Myocyte (in vitro differentiated cells): ENCODE results near the gene SGMS1. TPM values are rescaled to one million over a fixed set of nuclear protein-coding genes. Genes with fewer than 3 reads are reported as not detected.
"Not testable (repeated sequence)": the region's sequence is repeated elsewhere in the genome, so short reads cannot be mapped to it uniquely, and the experiment has no call there.

Experiments
- DNase-seq: peaks from one replicate; pipeline ENCODE4 v3.0.0-alpha.2; 2012; ENCODE audit warnings: low read depth
- total RNA-seq: library from RNA; depleted of rRNA; stranded (reverse); fragments of >200 nt; gene quantifications from 2 replicates; pipeline ENCODE4 v1.2.3, GENCODE V29; 2014

The SGMS1 gene
- total RNA-seq, 1 donor from 2014 or later, result 44.0 TPM

- DNase-seq, result no peak
These were observed 152.2 kb downstream of the SGMS1 start for GRCh38 chr10:50471583-50471975.

DNA sequence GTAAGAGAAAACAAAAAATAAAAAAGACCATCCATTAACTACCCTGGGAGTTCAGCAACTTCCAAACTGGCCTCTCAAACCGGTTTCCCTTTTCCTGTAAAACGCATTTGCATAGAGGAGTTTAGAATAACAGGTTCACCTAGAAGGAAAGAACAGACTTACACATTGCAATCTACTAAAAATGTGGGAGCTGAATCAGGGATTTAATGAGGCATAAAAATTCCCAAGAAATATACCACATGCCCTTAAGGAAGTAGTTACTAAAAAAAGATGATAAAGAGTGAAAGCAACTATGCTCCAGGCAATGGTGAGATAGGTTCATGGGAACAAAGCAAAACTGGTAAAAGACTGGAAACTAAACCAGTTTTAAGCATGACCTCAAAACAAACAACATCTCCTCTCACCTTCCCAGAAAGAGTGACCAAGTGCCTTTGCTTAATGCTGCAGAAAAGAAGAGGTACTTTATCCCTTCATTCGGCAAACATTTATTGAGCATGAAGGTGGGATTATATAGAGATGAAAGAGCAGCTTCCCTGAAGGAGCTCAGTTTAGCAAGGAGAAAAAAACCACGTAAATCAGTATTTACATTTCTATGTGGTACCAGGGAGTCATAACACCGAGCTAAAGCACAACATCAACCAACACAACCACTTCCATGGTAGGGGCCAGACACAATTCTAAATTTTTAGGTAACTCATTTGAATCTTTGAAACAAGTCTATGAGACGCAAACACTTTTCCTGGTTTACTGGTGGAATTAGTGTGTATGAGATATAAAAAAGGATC, 152.8 kb downstream of the SGMS1 start:
- DNase-seq, result no peak

GRCh38 chr10:50470345-50470744, 153.4 kb downstream of the SGMS1 start:
- DNase-seq, result no peak

DNA sequence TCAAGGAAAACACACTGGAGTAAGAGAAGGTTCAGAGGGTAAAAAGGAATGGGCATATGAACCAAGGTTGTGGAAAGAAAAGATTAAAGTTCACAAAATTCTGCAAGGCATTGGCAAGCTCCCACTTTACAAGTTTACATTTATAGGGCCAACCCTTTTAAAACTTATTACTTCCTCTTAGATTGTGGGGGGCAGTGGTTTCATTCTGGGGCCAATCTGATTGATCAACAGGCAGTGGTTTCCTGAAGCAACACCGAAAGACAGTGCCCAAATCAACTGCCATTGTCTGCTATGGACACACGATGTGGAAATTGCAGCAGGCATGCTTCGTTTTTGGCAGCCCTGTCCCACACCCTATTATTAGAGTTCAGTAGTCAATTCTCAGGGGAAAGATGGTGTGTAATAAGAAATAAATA, 154.0 kb downstream of the SGMS1 start:
- peak; percentile 25 for DNase-seq

GRCh38 chr10:50469288-50469687, 154.5 kb downstream of the SGMS1 start:
- no peak for DNase-seq

- no peak for DNase-seq
These were observed 156.5 kb downstream of the SGMS1 start for GRCh38 chr10:50467209-50467608.

DNA sequence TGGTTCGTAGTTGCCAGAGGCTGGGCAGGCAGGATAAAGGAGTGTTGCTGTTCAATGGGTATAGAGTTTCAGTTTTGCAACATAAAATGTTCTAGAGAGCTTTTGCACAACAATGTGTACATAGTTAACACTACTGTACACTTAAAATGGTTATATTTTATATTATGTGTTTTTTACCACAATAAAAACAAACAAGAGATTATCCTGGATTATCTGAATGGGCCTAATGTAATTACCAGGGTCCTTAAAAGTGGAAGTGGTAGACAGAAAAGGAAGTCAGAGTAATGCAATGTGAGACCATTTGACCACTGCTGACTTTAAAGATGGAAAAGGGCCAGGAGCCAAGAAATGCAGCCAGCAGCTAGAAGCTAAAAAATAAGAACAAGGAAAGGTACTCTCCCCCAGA, 159.7 kb downstream of the SGMS1 start:
- peak; percentile 32 for DNase-seq

GRCh38 chr10:50461834-50462233, 161.9 kb downstream of the SGMS1 start:
- DNase-seq, result no peak

- no peak for DNase-seq
These were observed 162.6 kb downstream of the SGMS1 start for GRCh38 chr10:50461123-50461522.

- no peak for DNase-seq
These were observed 167.0 kb downstream of the SGMS1 start for GRCh38 chr10:50456719-50457118.

DNA sequence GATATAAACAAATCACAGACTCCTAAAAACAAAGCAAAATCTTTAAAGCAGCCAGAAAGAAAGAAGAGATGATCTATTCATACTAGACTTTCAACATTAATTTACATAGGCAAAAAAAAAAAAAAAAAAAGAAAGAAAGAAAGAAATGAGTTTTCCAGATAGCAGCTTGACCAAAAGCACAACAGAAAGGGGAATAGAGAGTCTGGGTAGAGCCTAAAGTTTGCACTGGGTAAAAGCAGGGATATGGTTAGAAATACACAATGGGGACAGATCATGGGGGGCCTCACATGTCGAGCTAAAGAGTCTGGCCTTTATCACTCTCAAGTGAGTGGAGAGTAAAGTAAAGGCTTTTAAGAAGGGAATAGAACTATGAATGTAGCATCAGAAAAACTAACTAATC, 169.8 kb downstream of the SGMS1 start:
- DNase-seq, result no peak

DNA sequence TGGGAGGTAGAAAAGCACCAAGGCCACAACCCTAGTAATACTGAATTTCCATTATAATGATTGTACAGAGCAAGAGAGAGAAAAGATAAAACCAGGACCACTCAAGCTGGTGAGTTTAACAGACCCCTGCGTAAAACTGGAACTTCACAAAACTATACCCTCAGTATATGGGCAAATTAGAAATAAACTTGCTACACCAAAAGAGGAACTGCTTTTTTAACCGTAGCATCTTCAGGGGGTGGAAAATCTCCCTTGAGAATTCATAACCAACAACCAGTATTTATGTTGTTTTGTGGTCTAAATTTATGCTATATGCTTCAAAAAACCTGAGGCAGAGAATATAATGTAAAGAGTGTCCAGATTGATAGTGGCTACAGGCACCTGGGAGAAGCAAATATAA, 171.2 kb downstream of the SGMS1 start:
- no peak for DNase-seq

DNA sequence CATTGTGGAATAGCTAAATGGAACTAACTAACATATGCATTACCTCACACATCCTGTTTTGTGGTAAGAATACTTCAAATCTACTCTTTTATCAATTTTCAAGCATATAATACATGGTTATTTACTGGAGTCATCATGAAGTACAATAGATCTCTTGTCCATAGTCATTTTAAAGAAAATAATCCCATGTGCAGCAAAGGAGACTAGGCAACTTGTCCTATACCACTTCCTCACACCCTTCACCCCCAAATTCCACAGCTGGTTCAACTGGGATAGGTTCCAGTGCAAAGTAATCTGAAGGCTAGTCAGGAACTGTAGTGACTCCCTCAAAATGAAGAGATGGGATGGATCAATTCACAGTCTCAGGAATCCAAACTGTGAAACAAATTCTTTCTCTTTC, 176.1 kb downstream of the SGMS1 start:
- no peak for DNase-seq

DNA sequence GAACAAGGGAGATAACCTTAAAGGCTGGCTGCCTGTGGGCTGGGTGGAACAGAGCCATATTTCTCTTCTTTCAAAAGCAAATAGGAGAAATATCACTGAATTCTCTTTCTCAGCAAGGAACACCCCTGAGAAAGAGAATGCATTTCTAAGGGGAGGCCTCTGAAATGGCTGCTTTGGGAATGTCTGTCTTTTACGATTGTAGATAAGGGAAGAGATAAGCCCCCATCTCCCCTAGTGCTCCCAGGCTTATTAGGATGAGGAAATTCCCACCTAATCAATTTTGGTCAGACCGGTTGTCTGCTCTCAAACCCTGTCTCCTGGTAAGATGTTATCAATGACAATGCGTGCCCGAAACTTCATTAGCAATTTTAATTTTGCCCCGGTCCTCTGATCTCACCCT, 178.0 kb downstream of the SGMS1 start:
- not testable (repeated sequence) for DNase-seq

DNA sequence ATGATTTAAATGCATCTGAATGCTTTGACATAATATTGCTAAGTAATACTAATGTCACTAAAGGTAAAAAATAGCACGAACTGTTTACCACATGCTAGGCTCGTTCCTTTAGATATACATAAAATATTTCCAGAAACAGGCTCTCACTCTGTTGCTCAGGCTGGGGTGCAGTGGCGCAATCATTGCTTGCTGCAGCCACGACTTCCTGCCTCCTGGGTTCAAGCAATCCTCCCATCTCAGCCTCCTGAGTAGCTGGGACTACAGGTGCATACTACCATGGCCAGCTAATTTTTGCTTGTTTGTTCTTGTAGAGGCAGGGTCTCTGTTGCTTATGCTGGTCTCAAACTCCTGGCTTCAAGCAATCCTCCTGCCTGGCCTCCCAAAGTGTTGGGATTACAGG, 183.3 kb downstream of the SGMS1 start:
- DNase-seq, result no peak

DNA sequence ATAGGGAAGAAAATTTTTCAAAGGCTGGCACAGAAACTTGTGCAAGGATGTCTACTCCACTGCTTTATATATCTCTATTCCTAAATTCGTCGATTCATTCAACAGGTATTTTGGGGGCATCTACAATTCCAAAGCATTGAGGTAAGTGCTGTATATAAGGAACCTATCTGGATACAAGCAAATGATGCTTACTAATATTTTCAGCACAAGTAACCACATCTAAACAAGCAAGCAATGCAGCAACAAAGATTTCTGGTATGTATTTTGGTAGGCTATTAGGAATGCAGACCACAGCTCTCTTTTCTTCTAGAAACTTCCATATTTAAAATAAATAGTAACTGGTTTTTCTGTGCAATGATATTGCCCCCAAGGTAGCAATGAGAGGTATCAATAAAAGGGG, 183.9 kb downstream of the SGMS1 start:
- DNase-seq, result no peak

- DNase-seq, result no peak
These were observed 184.6 kb downstream of the SGMS1 start for GRCh38 chr10:50439187-50439586.

DNA sequence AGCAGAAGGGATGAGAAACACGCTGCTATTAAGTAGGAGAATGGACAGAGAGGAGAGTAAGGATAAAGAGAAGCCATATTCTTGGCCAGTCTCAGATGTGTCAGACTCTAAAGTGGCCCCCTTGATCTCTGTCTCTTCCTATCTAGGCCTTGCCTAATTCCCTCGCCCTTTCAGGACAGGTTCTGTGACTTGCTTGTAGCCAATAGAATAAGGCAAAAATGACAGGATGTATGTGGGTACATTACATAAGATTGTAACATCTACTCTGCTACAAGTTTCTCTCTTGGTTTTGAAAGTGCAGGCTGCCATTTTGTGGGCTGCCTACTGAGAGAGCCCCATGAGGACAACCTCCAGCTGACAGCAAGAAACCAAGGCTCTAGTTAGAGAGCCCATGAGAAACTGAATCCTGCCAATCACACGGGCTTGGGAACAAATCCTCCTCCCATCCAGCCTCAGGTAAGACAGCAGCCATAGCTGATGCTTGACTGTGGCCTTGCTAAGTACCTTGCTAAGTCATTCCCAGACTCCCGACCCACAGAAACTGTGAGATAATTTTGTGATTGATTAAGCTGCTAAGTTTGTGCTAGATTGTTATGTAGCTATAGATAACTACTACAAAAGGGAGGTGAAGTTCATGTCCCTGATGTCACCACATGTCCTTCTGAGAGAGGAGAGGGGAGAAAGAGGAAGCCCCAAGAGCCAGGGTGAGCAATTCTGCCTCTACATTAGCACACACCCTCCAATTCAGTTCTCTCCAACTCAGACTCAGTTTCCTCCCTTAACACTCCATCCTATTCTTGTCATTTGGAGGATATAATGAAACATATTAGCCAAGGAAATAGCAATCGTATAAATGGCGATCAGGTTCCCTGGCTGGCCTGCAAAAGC, 185.5 kb downstream of the SGMS1 start:
- no peak for DNase-seq

DNA sequence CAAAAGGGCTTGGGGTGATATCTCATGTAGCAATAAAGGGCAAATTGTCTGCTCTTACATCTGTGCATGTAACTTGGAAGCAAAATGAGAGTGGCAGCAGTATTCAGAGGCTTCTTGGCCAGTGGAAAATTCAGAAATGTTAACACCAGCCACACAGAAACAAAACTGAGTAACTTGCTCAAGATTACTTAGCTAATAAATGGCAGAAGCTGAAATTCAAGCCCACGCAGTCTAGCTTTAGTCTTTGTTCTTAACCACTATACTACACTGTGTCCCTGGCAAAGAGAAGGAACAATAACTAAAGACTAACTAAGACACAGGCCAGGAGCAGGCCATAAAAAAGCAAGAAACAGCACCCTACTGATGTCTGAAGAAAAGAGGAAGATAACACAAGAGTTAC, 186.5 kb downstream of the SGMS1 start:
- no peak for DNase-seq

DNA sequence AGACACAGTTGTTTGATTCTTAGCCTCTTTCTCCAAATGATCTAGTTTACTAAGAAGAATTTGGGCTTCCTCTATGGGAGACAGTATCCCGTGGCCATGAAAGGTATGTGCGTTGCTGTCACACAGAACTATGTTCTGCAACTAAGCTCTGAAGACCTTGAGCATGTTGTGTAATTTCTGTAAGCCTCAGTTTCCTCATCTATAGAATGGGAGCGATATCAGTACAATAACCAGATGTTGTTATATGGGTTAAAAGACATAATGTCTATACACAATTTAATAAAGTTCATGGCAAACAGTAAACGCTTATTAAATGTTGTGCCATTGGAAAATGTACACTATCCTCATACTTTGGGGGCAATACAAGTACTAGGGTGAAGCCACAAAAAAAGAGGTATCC, 187.0 kb downstream of the SGMS1 start:
- no peak for DNase-seq

DNA sequence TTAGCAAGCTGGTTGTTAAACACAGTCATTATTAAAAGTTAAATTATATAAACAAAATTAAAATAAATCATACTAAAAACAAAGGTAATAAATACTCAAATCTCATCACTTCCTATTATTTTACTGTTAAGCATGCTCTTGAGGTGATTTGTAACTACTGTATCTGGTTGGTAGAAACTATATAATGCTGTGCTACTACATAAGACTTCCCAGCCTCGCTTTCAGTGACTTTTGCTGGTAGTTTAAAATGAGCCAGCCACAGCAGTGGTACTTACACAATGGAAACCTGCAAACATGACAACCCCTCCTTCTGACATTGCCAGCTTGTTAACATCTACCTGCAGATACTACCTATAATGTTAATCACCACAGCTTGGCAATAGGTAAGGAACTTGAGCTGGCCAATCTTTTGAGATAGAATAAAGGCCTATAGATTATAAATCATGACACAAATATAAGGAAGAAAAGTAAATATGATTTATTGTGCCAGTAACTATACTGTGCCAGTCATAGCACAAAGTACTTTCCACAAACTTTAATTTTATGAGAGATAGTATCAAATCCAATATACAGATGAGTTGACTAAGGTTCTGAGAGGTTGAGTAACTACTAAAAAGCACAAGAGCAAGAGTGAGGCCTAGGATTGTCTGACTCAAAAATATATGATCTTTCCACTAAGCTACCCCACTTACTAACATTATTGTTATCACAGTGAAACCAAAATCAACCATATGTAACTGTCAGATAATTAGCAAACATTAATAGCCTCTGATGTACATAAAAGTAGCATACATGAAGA, 191.3 kb downstream of the SGMS1 start:
- DNase-seq, result no peak

DNA sequence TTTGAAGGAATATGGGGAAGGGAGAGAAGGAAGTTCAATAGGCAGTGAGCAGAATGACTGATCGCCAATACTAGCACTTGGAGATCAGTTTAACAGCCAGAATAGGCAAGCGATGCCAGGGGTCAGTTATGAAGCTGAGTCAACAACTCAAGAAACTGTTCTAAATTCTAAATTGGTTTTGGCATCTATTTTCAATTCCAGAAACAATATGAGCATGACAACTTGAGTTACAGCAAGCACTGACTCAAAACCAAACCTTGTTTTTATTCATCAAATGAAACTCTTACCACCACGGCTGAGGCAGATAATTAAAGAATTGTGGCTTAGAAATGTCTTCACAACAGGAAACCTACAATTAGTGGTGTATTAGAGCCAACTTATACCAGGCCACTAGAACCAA, 192.0 kb downstream of the SGMS1 start:
- DNase-seq, result peak; percentile 40
